GM23338 (cell line): ENCODE results near the gene PARP8. TPM values are rescaled to one million over a fixed set of nuclear protein-coding genes. Genes with fewer than 3 reads are reported as not detected.

Source experiments
- ATAC-seq: fragments of 200-7000 bp; cut with Tn5 transposase; 3 replicates; pipeline ENCODE4 v1.9.1; 2020
- DNase-seq: peaks from one replicate; pipeline ENCODE4 v3.0.0-alpha.2; 2015; ENCODE audit warnings: low spot score
- H2AFZ ChIP-seq: fragments of 200-600 bp; sonication (generic); 2 replicates; pipeline ENCODE4 v1.8.0; 2016; ENCODE audit warnings: antibody characterized with exemption, mild to moderate bottlenecking, moderate library complexity
- H3F3A ChIP-seq: fragments of 200-600 bp; sonication (generic); replicated peaks from 2 replicates; pipeline ENCODE4 v1.8.0; 2017; ENCODE audit warnings: antibody characterized with exemption, mixed run types, low read depth
- H3K27ac ChIP-seq: fragments of 200-600 bp; sonication (generic); 2 replicates; pipeline ENCODE4 v1.6.1; 2016; ENCODE audit warnings: low read depth
- H3K27me3 ChIP-seq: fragments of 200-600 bp; sonication (generic); 2 replicates; pipeline ENCODE4 v1.8.0; 2016; ENCODE audit warnings: mild to moderate bottlenecking, mixed run types, moderate library complexity; ENCODE audit not compliant: insufficient read depth
- H3K36me3 ChIP-seq: fragments of 200-600 bp; sonication (generic); 2 replicates; pipeline ENCODE4 v1.8.0; 2016; ENCODE audit warnings: mild to moderate bottlenecking; ENCODE audit not compliant: insufficient read depth
- H3K4me1 ChIP-seq: fragments of 200-600 bp; sonication (generic); 2 replicates; pipeline ENCODE4 v1.8.0; 2016; ENCODE audit warnings: mild to moderate bottlenecking, moderate library complexity; ENCODE audit not compliant: insufficient read depth
- H3K4me2 ChIP-seq: fragments of 200-600 bp; sonication (generic); 2 replicates; pipeline ENCODE4 v1.7.1; 2017; ENCODE audit warnings: mixed run types
- H3K4me3 ChIP-seq: fragments of 200-600 bp; sonication (generic); 2 replicates; pipeline ENCODE4 v1.6.1; 2016; ENCODE audit warnings: mixed run types
- H3K79me2 ChIP-seq: fragments of 200-600 bp; sonication (generic); replicated peaks from 2 replicates; pipeline ENCODE4 v1.8.0; 2017; ENCODE audit warnings: mild to moderate bottlenecking; ENCODE audit not compliant: insufficient read depth
- H3K9me2 ChIP-seq: fragments of 200-600 bp; sonication (generic); 2 replicates; pipeline ENCODE4 v1.8.0; 2017; ENCODE audit not compliant: insufficient read depth
- H4K20me1 ChIP-seq: fragments of 200-600 bp; sonication (generic); replicated peaks from 2 replicates; pipeline ENCODE4 v1.8.0; 2017; ENCODE audit warnings: mild to moderate bottlenecking; ENCODE audit not compliant: insufficient read depth
- H3K27ac Mint-ChIP-seq: 2 replicates; pipeline ENCODE4 v1.8.0; 2020; ENCODE audit warnings: inconsistent platforms, mild to moderate bottlenecking, moderate library complexity, mixed read lengths
- H3K27me3 Mint-ChIP-seq: 3 replicates; pipeline ENCODE4 v1.8.0; 2022; ENCODE audit warnings: low read depth, mild to moderate bottlenecking, moderate library complexity, mixed read lengths, inconsistent platforms; ENCODE audit not compliant: insufficient read depth, poor library complexity
- H3K36me3 Mint-ChIP-seq: 3 replicates; pipeline ENCODE4 v1.8.0; 2021; ENCODE audit warnings: low read depth, mild to moderate bottlenecking, inconsistent platforms, moderate library complexity, mixed read lengths
- H3K4me1 Mint-ChIP-seq: 3 replicates; pipeline ENCODE4 v1.8.0; 2020; ENCODE audit warnings: mild to moderate bottlenecking, inconsistent platforms, mixed read lengths
- H3K4me3 Mint-ChIP-seq: 3 replicates; pipeline ENCODE4 v1.8.0; 2021; ENCODE audit warnings: moderate library complexity, mild to moderate bottlenecking, inconsistent platforms, mixed read lengths
- H3K9me3 Mint-ChIP-seq: 3 replicates; pipeline ENCODE4 v1.8.0; 2020; ENCODE audit warnings: moderate library complexity, mild to moderate bottlenecking, inconsistent platforms, mixed read lengths
- CREB1 ChIP-seq: fragments of 250-450 bp; sonication (Bioruptor Pico); IDR thresholded peaks from 2 replicates; pipeline ENCODE4 v1.5.0; 2020; ENCODE audit warnings: low read depth, mild to moderate bottlenecking, moderate library complexity
- JUNB ChIP-seq: IDR thresholded peaks from one replicate; pipeline ENCODE4 v1.6.1; 2016; ENCODE audit warnings: antibody characterized with exemption; ENCODE audit not compliant: unreplicated experiment
- POLR2AphosphoS5 ChIP-seq: IDR thresholded peaks from 2 replicates; pipeline ENCODE4 v1.6.1; 2016; ENCODE audit warnings: antibody characterized with exemption, low read depth
- STAT1 ChIP-seq: IDR thresholded peaks from one replicate; pipeline ENCODE4 v1.6.1; 2016; ENCODE audit warnings: antibody characterized with exemption; ENCODE audit not compliant: unreplicated experiment
- ZNF331 ChIP-seq: fragments of 250-450 bp; sonication (Bioruptor Pico); IDR thresholded peaks from 2 replicates; pipeline ENCODE4 v1.5.0; 2020; ENCODE audit warnings: low read depth, mild to moderate bottlenecking, moderate library complexity
- polyA plus RNA-seq: library from polyadenylated mRNA; unstranded; fragments of >200 nt; fragmentation: Nextera tagmentation; extraction: Ambion mirVana; gene quantifications from 2 replicates; pipeline ENCODE4 v1.2.1, GENCODE V29; 2016
- total RNA-seq: library from RNA; depleted of rRNA; stranded (reverse); fragments of >200 nt; shearing (Covaris generic); gene quantifications from 2 replicates; pipeline ENCODE4 v1.2.3, GENCODE V29; 2014
- TF ChIP-seq, protein P1 (sequence below), 2 experiments: fragments of 200-600 bp in 1 of 2; sonication (generic) in 1 of 2; conservative IDR thresholded peaks; 2 replicates each; pipeline versions ENCODE4 v1.5.1 to v1.6.1; 2016 to 2017; ENCODE audit warnings: antibody characterized with exemption in 2 of 2, low read depth in 2 of 2, mild to moderate bottlenecking in 2 of 2, moderate library complexity in 1 of 2
- TF ChIP-seq, protein P2 (sequence below): IDR thresholded peaks from one replicate; pipeline ENCODE4 v1.6.1; 2018; ENCODE audit warnings: antibody characterized with exemption; ENCODE audit not compliant: unreplicated experiment

The PARP8 gene
- total and polyA plus RNA-seq, 2 experiments from 2014 or later = 13.0 to 25.0 TPM

DNA sequence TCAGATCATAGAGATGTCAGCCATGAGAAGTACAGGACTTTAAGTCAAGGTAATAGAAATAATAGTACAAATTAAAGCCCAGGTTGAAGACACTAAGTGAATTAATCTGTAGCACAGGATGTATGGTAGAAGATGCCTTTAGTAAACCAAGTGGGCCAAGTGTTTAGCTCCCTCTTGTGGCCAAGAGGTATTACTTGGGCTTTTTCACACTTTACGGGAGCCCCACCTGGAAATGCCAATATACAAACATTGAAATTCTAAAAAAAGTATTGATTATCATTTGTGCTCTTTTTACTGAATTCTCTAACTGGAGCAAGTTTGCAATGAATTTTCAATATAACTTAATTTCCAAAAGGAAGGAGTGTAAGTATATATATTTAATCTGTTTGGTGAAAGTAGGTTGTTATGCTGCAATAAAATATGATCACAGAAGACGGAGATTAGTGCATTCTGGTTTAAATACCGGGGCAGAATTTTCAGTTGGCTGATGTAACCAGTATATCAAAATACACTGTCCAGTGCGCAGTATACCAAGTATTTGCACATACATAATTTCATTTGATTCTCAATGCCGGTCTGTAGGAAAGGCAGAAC lies 84.7 kb downstream of the PARP8 start:
- peaks cover 53% of the 10 kb centered on the region for H3K79me2 ChIP-seq
- ATAC-seq (peak; percentile 80), DNase-seq (peak; percentile 79)
- Mint-ChIP-seq H3K4me3 (no peak overlapping the region), H3K27ac (no peak overlapping the region), H3K9me3 (peaks cover 2% of the 10 kb centered on the region; the same call in 1 of the 3 replicates), H3K4me1 (peaks cover under 1% of the 10 kb centered on the region; the same call in 2 of the 3 replicates), H3K27me3 (peaks cover 2% of the 10 kb centered on the region), H3K36me3 (peaks cover 14% of the 10 kb centered on the region; the same call in 2 of the 3 replicates)
- H3K4me2 ChIP-seq = no peak overlapping the region
- no peak overlapping the region for H3K4me3 ChIP-seq
- H3K4me1 ChIP-seq = no peaks in the 10 kb centered on the region
- no peak overlapping the region for H3K27ac ChIP-seq
- no peak overlapping the region for H2AFZ ChIP-seq
- H3K27me3 ChIP-seq = no peaks in the 10 kb centered on the region
- H3K36me3 ChIP-seq = no peaks in the 10 kb centered on the region
- TF ChIP-seq, protein P1, sequence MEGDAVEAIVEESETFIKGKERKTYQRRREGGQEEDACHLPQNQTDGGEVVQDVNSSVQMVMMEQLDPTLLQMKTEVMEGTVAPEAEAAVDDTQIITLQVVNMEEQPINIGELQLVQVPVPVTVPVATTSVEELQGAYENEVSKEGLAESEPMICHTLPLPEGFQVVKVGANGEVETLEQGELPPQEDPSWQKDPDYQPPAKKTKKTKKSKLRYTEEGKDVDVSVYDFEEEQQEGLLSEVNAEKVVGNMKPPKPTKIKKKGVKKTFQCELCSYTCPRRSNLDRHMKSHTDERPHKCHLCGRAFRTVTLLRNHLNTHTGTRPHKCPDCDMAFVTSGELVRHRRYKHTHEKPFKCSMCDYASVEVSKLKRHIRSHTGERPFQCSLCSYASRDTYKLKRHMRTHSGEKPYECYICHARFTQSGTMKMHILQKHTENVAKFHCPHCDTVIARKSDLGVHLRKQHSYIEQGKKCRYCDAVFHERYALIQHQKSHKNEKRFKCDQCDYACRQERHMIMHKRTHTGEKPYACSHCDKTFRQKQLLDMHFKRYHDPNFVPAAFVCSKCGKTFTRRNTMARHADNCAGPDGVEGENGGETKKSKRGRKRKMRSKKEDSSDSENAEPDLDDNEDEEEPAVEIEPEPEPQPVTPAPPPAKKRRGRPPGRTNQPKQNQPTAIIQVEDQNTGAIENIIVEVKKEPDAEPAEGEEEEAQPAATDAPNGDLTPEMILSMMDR (conservative IDR thresholded peaks at IDR 0.05; ENCODE audit: low read depth in 2 of 2) = peak; percentile 78 to 93
- no peak for TF ChIP-seq JUNB
- H3F3A ChIP-seq = no peaks in the 10 kb centered on the region
- no peaks in the 10 kb centered on the region for H4K20me1 ChIP-seq
- no peaks in the 10 kb centered on the region for H3K9me2 ChIP-seq

GRCh38 chr5:50752800-50753199 lies 86.4 kb downstream of the PARP8 start:
- Mint-ChIP-seq H3K9me3 (peaks cover 2% of the 10 kb centered on the region; the same call in 1 of the 3 replicates), H3K36me3 (peaks cover 14% of the 10 kb centered on the region; the same call in 2 of the 3 replicates), H3K27me3 (peaks cover 2% of the 10 kb centered on the region), H3K4me1 (no peaks in the 10 kb centered on the region), H3K4me3 (no peak overlapping the region), H3K27ac (no peak overlapping the region)
- H3K36me3 ChIP-seq = no peaks in the 10 kb centered on the region
- H3K79me2 ChIP-seq = peaks cover 37% of the 10 kb centered on the region
- H2AFZ ChIP-seq = no peak overlapping the region
- TF ChIP-seq STAT1 (no peak), ZNF331 (CRISPR knock-in tag) (no peak), CREB1 (CRISPR knock-in tag) (no peak), POLR2AphosphoS5 (no peak)
- TF ChIP-seq, protein P2, sequence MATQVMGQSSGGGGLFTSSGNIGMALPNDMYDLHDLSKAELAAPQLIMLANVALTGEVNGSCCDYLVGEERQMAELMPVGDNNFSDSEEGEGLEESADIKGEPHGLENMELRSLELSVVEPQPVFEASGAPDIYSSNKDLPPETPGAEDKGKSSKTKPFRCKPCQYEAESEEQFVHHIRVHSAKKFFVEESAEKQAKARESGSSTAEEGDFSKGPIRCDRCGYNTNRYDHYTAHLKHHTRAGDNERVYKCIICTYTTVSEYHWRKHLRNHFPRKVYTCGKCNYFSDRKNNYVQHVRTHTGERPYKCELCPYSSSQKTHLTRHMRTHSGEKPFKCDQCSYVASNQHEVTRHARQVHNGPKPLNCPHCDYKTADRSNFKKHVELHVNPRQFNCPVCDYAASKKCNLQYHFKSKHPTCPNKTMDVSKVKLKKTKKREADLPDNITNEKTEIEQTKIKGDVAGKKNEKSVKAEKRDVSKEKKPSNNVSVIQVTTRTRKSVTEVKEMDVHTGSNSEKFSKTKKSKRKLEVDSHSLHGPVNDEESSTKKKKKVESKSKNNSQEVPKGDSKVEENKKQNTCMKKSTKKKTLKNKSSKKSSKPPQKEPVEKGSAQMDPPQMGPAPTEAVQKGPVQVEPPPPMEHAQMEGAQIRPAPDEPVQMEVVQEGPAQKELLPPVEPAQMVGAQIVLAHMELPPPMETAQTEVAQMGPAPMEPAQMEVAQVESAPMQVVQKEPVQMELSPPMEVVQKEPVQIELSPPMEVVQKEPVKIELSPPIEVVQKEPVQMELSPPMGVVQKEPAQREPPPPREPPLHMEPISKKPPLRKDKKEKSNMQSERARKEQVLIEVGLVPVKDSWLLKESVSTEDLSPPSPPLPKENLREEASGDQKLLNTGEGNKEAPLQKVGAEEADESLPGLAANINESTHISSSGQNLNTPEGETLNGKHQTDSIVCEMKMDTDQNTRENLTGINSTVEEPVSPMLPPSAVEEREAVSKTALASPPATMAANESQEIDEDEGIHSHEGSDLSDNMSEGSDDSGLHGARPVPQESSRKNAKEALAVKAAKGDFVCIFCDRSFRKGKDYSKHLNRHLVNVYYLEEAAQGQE = no peak
- H3K4me3 ChIP-seq = no peak overlapping the region
- H3K4me2 ChIP-seq = no peak overlapping the region
- ATAC-seq = no peak
- no peaks in the 10 kb centered on the region for H3K27me3 ChIP-seq
- no peaks in the 10 kb centered on the region for H3K4me1 ChIP-seq
- no peaks in the 10 kb centered on the region for H3F3A ChIP-seq
- DNase-seq = no peak
- no peaks in the 10 kb centered on the region for H4K20me1 ChIP-seq
- H3K27ac ChIP-seq = no peak overlapping the region
- no peaks in the 10 kb centered on the region for H3K9me2 ChIP-seq
